ENCODE results near the gene CDCA3. TPM values are rescaled to one million over a fixed set of nuclear protein-coding genes. Genes with fewer than 3 reads are reported as not detected.
A peak's percentile ranks its signal among the peaks of the same experiment; 100 is the strongest.
"Not testable (repeated sequence)": the region's sequence is repeated elsewhere in the genome, so short reads cannot be mapped to it uniquely, and the experiment has no call there.

CDCA3 gene
- total RNA-seq, 1 donor from 2014 or later = 1.4 TPM

GRCh38 chr12:6872073-6873048 is 21.3 kb upstream of the CDCA3 start:
- peak; percentile 84 for DNase-seq (ENCODE audit: low spot score)

DNA sequence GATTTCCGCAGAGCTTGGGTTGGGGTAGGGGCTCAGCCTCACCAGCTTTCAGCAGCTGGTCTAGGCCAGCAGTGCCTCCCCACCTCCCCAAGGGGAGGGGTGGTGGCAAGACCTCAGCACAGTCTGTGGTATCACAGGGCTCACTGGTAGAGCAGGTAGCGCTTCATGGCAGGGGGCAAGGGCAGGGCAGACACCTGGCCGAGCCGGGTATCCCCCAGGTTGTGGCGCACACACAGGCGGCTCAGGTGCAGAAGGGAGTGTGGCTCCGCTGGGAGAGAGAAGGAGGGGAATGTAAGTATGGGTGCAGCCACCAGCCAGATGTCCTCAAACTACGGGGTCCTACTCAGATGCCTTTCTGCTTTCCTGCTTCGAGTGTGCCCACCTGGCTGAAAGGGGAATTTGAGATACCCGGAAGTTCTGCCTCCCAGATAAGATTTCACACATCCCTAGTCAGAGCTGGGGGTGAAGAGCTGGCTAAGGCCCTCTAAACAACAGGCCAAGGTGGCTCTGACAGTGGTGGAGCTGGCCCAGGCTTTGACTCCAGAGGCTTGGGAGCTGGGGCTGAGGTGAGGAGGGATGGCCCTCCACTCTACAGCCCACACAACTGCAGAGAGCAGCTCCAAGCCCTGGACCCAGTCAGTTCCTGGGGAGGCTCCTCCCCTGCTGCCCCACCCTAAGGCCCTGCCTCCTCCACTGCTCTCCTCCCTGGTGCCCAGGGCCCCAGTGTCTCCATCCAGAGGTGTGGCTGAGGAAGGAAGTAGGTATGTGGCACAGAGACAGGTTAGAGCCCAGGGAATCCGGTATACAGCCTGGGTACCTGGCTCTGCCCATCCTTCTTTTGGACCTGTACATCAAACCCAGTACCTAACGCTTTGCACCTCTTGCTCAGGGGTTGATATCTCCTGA is 20.2 kb upstream of the CDCA3 start:
- DNase-seq (ENCODE audit: low spot score) = no peak

DNA sequence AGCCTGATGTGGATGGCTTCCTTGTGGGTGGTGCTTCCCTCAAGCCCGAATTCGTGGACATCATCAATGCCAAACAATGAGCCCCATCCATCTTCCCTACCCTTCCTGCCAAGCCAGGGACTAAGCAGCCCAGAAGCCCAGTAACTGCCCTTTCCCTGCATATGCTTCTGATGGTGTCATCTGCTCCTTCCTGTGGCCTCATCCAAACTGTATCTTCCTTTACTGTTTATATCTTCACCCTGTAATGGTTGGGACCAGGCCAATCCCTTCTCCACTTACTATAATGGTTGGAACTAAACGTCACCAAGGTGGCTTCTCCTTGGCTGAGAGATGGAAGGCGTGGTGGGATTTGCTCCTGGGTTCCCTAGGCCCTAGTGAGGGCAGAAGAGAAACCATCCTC is 19.2 kb upstream of the CDCA3 start:
- not testable (repeated sequence) for DNase-seq (ENCODE audit: low spot score)

DNA sequence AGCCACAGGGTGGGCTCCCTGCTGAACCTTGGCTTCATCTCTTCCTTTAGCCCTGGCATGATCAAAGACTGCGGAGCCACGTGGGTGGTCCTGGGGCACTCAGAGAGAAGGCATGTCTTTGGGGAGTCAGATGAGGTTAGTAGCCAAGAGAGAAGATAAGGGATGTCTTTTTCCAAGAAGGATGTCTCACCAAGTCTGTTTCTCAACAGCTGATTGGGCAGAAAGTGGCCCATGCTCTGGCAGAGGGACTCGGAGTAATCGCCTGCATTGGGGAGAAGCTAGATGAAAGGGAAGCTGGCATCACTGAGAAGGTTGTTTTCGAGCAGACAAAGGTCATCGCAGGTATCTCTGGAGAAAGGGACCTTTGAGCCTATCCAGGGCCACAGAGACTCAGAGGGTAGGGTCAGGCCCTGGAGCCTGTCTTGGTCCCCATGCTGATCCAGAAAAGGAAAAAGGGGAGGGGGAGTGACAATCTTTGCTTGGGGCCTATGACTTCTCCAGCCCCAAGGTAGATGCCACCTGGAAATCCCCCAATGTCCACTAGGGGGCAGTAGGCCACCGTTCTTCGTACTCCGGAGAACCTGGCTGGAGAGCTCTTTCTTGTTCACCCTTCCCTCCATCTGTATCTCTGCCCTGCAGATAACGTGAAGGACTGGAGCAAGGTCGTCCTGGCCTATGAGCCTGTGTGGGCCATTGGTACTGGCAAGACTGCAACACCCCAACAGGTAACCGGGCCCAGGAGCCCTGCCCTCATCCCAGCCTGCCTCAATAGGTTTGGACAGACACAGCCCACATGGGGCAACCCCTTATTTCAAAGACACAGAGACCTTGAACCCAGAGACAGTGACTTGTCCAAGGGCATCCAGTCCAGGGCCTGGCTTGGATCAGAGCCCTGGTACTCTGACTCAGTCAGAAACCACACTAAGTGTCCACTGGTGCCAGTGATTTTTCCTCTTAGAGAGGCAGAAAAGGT is 18.2 kb upstream of the CDCA3 start:
- DNase-seq (ENCODE audit: low spot score) = peak; percentile 88

DNA sequence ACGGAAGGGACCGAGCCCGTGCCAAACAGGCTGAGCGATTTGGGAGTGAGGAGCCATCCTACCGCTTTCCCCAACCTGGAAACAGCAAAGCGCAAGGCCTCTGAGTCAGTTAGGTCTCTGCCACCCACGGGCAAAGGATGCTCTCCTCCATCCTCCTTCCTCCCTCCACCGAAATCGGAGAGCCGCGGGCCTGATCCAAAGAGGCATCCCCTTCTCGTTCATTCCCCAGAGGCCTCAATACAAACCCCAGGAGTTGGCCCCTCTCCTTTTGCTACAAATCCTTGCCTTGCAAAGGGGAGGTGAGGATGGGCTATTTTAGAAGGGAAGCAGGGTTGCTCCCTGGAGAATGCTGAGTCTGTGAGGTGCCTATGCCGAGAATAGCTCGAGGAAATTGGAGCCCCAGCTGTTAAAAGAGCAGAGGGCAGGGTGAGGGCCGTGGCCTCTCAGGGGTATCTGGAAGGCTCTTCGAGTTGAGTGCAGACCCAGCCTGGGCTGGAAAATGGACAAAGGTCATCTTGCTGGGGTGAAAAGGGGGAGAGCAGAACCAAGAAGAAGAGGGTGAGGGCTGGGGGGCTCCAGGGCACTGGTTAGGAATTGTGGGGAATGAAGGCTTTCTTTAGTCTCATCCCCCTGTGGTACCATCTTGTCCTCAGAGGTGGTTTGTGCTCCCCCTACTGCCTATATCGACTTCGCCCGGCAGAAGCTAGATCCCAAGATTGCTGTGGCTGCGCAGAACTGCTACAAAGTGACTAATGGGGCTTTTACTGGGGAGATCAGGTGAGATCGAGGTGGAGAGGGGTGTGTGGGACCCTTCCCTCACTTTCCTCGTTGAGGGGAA is 17.3 kb upstream of the CDCA3 start:
- DNase-seq (ENCODE audit: low spot score) = no peak

GRCh38 chr12:6867413-6868210 is 16.5 kb upstream of the CDCA3 start, which contains the start of gene TPI1:
TSS of gene TPI1 (plus strand) at chr12:6867531. CDS start at chr12:6867567, 36 bp downstream.
- peak; percentile 92 for DNase-seq (ENCODE audit: low spot score)

GRCh38 chr12:6866920-6867412 is 15.9 kb upstream of the CDCA3 start:
- DNase-seq (ENCODE audit: low spot score) = peak; percentile 62

- DNase-seq (ENCODE audit: low spot score) = no peak
Observed at GRCh38 chr12:6866163-6866919, 15.3 kb upstream of the CDCA3 start.

DNA sequence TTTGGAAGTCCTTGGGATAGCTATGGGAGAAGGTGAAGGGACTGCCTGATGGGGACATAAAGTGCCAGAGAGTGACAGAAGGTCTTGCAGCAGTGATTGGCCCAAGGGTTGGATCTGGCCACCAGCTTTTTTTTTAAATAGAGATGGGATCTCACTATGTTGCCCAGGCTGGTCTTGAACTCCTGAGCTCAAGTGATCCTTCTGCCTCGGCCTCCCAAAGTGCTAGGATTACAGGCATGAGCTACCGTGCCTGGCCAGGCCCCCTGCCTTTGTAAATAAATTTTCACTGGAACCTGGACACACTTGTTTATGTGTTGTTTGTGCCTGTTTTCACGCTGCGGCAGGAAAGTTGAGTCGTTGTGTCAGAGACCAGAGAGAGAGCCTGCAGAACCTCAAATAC is 14.2 kb upstream of the CDCA3 start:
- not testable (repeated sequence) for DNase-seq (ENCODE audit: low spot score)

DNA sequence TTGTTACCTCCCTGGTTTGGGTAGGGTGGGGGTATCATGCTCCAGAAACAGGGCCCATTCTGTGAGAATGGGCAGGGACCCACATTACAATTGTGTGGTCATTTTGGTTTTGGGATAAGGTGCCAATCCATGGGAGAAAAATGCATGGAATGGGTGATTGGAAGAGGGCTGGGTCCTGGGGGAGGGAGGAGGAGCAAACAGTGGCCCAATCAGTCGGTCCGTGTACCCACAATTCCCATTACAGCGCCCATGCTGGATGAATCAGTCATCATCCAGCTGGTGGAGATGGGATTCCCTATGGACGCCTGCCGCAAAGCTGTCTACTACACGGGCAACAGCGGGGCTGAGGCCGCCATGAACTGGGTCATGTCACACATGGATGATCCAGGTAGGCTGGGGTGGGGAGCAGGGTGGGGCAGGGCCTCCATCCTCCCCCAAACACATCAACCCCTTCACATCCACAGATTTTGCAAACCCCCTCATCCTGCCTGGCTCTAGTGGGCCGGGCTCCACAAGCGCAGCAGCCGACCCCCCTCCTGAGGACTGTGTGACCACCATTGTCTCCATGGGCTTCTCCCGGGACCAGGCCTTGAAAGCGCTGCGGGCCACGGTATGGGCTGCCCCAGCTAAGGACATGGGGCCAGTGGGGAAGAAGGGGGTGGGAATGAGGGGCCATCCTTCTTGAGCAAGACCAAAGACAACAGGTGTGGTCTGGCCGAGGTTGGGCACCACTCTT is 12.7 kb upstream of the CDCA3 start:
- DNase-seq (ENCODE audit: low spot score) = no peak

GRCh38 chr12:6863033-6863432 is 11.9 kb upstream of the CDCA3 start:
- no peak for DNase-seq (ENCODE audit: low spot score)

DNA sequence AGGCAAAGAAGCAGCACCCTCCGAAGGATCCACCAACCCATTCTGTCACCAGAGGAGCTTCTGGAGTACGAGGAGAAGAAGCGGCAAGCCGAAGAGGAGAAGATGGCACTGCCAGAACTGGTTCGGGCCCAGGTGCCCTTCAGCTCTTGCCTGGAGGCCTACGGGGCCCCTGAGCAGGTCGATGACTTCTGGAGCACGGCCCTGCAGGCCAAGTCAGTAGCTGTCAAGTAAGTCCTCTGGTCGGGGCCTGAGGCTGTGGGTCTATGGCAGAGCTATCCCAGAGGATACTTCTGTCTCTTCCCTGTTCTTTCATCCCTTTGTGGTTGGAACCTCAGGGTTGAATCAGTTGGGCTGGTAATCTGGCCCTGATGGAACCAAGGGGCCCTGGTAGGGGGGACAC is 10.3 kb upstream of the CDCA3 start:
- no peak for DNase-seq (ENCODE audit: low spot score)

DNA sequence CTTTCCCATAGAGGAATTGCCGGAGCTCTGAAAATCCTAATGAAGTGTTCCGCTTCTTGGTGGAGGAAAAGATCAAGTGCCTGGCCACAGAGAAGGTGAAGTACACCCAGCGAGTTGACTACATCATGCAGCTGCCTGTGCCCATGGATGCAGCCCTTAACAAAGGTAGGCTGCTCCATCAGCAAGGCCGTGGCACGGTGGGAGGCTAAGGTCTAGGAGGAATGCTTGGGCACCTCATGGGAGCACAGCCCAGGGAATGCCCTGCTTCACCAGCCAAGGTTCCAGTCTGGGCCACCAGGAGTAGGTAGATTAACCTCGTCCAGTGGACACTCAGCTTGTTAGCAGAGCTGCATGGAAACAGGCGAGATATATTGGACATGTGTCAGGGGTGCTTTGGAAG is 9.9 kb upstream of the CDCA3 start:
- no peak for DNase-seq (ENCODE audit: low spot score)

DNA sequence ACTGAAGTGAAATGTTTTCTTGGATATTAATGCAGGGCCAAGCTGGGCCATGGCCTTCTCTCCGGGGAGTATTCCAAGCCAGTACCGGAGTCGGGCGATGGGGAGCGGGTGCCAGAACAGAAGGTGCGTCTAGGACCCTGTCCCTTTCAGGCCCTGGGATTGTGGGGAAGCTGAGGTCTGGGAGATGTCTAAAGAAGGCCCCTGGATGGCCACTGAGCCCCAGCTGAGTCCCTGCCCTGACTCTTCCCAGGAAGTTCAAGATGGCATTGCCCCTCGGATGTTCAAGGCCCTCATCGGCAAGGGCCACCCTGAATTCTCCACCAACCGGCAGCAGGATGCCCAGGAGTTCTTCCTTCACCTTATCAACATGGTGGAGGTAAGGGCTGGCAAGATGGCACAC is 9.0 kb upstream of the CDCA3 start:
- no peak for DNase-seq (ENCODE audit: low spot score)

GRCh38 chr12:6858799-6859198 is 7.7 kb upstream of the CDCA3 start:
- no peak for DNase-seq (ENCODE audit: low spot score)

- no peak for DNase-seq (ENCODE audit: low spot score)
Observed at GRCh38 chr12:6855322-6855721, 4.2 kb upstream of the CDCA3 start.

DNA sequence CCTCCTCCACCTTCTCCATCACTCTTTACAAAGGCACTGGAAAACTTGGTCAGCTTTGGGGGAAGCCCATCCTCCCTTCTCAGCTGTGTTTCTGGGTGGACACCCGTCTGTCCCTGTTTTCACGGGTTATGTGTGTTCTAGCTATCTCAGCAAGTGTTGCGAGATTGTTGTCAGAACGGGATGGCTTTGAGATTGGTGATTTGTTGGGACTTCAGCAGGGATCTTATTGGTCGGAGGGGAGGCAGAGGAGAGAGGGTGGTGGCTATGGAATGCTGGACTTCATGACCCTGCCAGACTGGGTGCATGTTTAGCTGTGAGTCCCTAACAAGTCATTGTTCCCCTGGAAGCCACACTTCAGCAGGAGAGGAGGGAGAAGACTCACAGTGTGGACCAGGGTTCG is 3.0 kb upstream of the CDCA3 start:
- DNase-seq (ENCODE audit: low spot score) = no peak

- DNase-seq (ENCODE audit: low spot score) = no peak
Observed at GRCh38 chr12:6853626-6854025, 2.5 kb upstream of the CDCA3 start.

Data from ureter (tissue), 1 donor.